GM12864 (cell line): ENCODE measurements around the gene WDR59.

ENCODE experiments used
- DNase-seq: peaks from one replicate; pipeline ENCODE4 v3.0.0-alpha.2; 2011; ENCODE audit warnings: low read depth
- H3K4me3 ChIP-seq: 2 replicates; pipeline ENCODE4 v1.5.1; 2011; ENCODE audit warnings: mild to moderate bottlenecking, low read depth, low read length, control low read depth
- TF ChIP-seq, protein P1 (sequence below): IDR thresholded peaks from 2 replicates; pipeline ENCODE4 v1.5.1; 2011; ENCODE audit warnings: low read depth, mild to moderate bottlenecking, moderate library complexity, low read length, control low read depth, inconsistent platforms; ENCODE audit errors: missing control alignments

WDR59 gene

DNA sequence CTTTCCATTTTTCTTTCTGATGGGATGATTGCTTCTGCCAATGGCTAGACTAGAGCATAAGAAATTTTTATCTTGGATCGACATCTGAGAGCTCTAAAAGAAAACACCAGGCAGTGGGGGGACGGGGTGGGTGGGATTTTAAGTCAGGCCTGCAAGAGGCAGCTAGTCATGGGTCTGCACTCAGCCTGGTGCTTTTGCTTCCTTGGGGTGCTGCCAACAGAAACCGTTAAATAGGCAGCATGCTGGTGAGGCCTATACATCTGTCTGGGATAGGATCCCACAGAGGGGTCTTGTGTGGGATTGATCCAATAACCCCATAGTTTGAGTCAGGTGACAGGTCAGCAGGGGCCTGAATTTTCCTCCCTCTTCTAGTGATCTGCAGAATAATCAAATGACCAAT lies 40.8 kb upstream of the WDR59 start:
- no peak overlapping the region for H3K4me3 ChIP-seq
- no peak for DNase-seq
- TF ChIP-seq, protein P1, sequence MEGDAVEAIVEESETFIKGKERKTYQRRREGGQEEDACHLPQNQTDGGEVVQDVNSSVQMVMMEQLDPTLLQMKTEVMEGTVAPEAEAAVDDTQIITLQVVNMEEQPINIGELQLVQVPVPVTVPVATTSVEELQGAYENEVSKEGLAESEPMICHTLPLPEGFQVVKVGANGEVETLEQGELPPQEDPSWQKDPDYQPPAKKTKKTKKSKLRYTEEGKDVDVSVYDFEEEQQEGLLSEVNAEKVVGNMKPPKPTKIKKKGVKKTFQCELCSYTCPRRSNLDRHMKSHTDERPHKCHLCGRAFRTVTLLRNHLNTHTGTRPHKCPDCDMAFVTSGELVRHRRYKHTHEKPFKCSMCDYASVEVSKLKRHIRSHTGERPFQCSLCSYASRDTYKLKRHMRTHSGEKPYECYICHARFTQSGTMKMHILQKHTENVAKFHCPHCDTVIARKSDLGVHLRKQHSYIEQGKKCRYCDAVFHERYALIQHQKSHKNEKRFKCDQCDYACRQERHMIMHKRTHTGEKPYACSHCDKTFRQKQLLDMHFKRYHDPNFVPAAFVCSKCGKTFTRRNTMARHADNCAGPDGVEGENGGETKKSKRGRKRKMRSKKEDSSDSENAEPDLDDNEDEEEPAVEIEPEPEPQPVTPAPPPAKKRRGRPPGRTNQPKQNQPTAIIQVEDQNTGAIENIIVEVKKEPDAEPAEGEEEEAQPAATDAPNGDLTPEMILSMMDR, result no peak

DNA sequence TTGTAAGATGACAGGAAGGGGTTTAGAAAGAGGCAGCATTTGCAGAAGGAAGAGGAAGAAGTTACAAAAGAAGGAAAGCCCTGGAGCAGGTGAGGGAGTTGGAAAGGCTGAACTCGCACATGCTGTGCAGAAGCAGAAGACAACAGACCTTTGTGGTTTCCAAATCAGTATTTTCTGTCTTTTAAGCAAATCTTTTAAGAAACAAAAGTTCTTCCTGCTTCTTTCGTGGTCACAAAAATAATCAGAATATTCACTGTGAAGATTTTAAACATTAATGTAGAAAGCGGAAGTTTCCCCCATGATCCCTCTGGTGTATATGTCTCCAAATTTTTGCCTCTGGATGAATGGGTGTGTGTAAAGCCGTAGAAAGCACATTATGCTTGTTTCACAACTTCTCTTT lies 39.7 kb upstream of the WDR59 start:
- H3K4me3 ChIP-seq, result no peak overlapping the region
- TF ChIP-seq, protein P1, result no peak
- DNase-seq, result no peak

DNA sequence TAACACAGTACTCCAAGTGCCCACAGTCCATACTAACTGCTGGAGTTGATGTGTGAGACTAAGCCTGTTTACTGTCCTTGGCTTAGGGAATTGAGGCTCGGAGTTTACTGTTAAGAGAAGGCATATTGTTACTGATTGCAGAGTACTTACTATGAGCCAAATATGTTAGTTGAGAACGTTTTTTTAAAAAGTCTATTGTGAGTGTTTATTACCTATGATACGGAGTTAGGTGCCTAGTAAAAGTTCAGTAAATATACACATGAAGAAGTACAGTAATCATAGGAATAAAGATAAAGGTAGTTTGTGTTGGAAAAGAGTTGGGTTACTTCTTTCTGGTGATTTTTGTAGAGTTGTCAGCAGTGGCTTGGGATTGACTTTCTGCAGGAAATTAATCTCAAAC lies 39.3 kb upstream of the WDR59 start:
- no peak overlapping the region for H3K4me3 ChIP-seq
- TF ChIP-seq, protein P1, result no peak
- DNase-seq, result no peak

DNA sequence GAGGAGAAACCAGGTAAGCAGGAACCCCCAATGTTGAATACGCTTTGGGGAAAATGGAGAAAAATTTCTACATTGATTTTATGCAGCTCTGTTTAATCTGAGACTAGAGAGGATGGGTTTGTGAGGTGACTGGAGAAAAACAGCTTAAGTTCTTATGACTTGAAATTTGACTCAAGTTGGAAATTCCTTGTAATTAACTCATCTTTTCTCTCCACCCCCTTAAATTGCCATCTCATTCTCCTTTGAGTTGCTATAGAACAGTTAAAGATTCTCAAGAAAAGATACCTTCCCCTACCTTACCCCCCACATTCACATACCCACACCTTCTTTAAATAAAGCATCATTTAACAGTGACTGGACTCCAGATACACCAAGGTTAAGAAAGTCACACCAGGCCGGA lies 38.1 kb upstream of the WDR59 start:
- TF ChIP-seq, protein P1, result no peak
- DNase-seq, result no peak
- no peak overlapping the region for H3K4me3 ChIP-seq

DNA sequence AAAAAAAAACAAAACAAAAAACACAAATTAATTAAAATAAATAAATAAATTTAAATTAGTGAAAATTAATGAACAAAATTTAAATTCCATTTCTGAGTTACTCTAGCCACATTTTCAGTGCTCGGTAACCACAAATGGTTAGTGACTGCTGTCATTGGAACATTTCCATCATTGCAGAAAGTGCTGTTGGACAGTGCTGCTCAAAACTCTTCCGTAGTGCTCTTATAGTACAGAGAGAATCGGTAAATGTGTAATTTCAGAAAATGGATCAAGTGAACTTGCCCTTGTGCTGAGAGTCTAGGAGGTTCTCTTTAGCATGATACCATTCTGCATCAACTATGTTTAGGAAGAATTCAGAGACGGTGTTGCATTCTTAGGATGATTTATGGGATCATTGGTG lies 37.6 kb upstream of the WDR59 start:
- TF ChIP-seq, protein P1, result no peak
- no peak for DNase-seq
- H3K4me3 ChIP-seq, result no peak overlapping the region

DNA sequence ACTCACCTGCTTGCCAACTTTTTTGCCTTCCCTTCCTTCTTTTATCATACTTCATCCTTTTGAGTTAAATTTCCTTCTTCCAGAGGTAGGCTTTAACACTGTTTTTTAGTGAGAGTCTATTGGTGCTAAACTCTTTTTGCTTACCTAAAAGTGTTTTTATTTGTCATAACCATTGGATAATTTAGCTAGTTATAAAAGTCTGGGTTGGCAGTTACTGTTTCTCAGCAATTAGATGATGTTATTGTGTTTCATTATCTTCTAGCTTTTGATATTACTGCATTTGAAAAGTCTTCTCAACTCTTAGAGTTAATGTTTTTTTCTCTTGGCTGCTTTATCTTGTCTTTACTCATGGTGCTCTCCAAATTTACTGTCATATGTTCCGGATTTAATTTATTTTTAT lies 36.5 kb upstream of the WDR59 start:
- DNase-seq, result no peak
- TF ChIP-seq, protein P1, result no peak
- no peak overlapping the region for H3K4me3 ChIP-seq

DNA sequence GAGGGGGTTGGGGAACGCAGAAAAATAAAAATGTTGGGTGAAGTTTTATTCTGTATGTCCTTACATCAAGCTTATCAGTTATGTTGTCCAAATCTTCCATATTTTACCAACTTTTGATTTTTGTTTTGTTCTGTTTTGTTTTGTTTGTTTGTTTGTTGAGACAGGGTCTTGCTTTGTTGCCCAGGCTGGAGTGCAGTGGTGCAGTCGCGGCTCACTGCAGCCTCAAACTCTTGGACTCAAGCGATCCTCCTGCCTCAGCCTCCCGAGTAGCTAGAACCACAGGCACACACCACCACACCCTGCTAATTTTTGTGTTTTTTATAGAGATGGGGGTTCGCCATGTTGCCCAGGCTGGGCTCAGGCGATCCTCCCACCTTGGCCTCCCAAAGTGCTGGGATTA lies 34.7 kb upstream of the WDR59 start:
- no peak for DNase-seq
- TF ChIP-seq, protein P1, result no peak
- H3K4me3 ChIP-seq, result no peak overlapping the region
